RWPE1 (cell line): ENCODE measurements around the gene VPS13D.

Experiments
- CTCF ChIA-PET: fragments of 350-600 bp; sonication (Branson Sonifier 250); formaldehyde crosslinking; extraction: SDS; loops from one replicate; lab custom pipeline; 2021; lab: Yijun Ruan, JAX
- POLR2A ChIA-PET: fragments of 400-600 bp; formaldehyde crosslinking; extraction: SDS; loops from one replicate; lab custom pipeline; 2020; ENCODE audit warnings: antibody characterized with exemption; ENCODE audit not compliant: low non-redundant PET; lab: Yijun Ruan, JAX
- DNase-seq: peaks from one replicate; pipeline ENCODE4 v3.0.0; 2012; ENCODE audit warnings: low spot score
- H3K27ac ChIP-seq: fragments of 450-650 bp; 2 replicates; pipeline ENCODE4 v1.5.1; 2017
- TF ChIP-seq, protein P1 (sequence below): fragments of 450-650 bp; conservative IDR thresholded peaks from 2 replicates; pipeline ENCODE4 v1.5.1; 2017; ENCODE audit warnings: low read depth, mild to moderate bottlenecking

The VPS13D gene

DNA sequence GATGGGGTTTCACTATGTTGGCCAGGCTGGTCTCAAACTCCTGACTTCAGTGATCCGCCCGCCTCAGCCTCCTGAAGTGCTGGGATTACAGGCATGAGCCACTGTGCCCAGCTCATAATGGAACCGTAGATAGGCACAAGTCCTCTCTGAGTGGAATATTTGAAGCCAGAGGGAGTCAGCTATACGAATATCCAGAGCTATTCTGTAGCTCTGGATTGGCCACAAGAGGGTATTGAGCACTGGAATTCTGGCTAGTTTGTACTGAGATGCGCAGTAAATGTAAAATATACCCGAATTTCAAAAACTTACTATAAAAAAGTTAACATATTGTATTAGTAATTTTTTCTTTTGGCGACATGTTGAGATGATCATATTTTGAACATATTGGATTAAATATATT lies 851 bp upstream of the VPS13D start:
- no peak overlapping the region for H3K27ac ChIP-seq
- TF ChIP-seq, protein P1, sequence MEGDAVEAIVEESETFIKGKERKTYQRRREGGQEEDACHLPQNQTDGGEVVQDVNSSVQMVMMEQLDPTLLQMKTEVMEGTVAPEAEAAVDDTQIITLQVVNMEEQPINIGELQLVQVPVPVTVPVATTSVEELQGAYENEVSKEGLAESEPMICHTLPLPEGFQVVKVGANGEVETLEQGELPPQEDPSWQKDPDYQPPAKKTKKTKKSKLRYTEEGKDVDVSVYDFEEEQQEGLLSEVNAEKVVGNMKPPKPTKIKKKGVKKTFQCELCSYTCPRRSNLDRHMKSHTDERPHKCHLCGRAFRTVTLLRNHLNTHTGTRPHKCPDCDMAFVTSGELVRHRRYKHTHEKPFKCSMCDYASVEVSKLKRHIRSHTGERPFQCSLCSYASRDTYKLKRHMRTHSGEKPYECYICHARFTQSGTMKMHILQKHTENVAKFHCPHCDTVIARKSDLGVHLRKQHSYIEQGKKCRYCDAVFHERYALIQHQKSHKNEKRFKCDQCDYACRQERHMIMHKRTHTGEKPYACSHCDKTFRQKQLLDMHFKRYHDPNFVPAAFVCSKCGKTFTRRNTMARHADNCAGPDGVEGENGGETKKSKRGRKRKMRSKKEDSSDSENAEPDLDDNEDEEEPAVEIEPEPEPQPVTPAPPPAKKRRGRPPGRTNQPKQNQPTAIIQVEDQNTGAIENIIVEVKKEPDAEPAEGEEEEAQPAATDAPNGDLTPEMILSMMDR: no peak
- no peak for DNase-seq
- POLR2A ChIA-PET: no interaction called here
- CTCF ChIA-PET: interaction anchor here (0.6 to 1.1 kb wide), 6 partner anchors 14 to 386 kb away, joined by 3 to 6 read pairs (median 4); no protein-coding TSS in a partner anchor

DNA sequence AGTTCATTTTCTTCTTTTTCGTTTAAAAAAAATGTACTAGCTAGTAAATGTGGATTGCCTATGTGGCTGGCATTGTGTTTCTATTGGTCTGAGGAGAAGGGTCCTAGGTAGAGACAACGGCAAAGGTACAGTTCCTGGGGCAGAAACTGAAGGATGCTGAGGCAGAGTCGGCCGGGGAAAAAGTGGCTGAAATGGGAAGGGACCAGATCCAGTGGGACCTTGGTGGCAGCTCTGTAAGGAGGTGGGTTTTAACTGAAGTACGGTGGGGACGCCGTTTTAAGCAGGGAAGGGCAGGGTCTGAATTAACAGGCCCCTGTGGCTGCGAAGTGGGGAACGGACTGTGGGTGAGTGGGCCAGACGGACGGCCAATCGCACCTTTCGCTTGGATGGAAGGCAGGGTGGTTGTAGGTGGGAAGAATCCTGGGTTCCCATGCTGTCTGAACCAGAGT lies 420 bp upstream of the VPS13D start:
- H3K27ac ChIP-seq: peak overlapping the region; percentile 94; the same call in 1 of the 2 replicates
- TF ChIP-seq, protein P1: no peak
- DNase-seq: no peak
- ChIA-PET CTCF (interaction anchor here (0.7 to 1.1 kb wide), 5 partner anchors 15 to 370 kb away, joined by 3 to 6 read pairs (median 4); no protein-coding TSS in a partner anchor), POLR2A (no interaction called here)

GRCh38 chr1:12230549-12231275 lies 882 bp downstream of the VPS13D start:
- TF ChIP-seq, protein P1: no peak
- ChIA-PET POLR2A (no interaction called here), CTCF (interaction anchor here (1.0 kb wide), 1 partner anchor 159 kb away, joined by 5 read pairs; no protein-coding TSS in a partner anchor)
- DNase-seq: no peak
- peak overlapping the region; percentile 94 for H3K27ac ChIP-seq

GRCh38 chr1:12231276-12231595 lies 1.4 kb downstream of the VPS13D start:
- POLR2A ChIA-PET: no interaction called here

GRCh38 chr1:12232221-12232620 lies 2.4 kb downstream of the VPS13D start:
- DNase-seq: peak; percentile 93
- ChIA-PET CTCF (interaction anchor here (0.6 kb wide), 1 partner anchor 85 kb away, joined by 3 read pairs; no protein-coding TSS in a partner anchor), POLR2A (no interaction called here)
- peak overlapping the region; percentile 94 for H3K27ac ChIP-seq
- TF ChIP-seq, protein P1: no peak

More at GRCh38 chr1:12231276-12231595, 1.4 kb downstream of the VPS13D start:
- DNase-seq: peak; percentile 36
- TF ChIP-seq, protein P1: no peak
- CTCF ChIA-PET: interaction anchor here (1.0 kb wide), 1 partner anchor 160 kb away, joined by 5 read pairs; no protein-coding TSS in a partner anchor
- peak overlapping the region; percentile 94 for H3K27ac ChIP-seq

DNA sequence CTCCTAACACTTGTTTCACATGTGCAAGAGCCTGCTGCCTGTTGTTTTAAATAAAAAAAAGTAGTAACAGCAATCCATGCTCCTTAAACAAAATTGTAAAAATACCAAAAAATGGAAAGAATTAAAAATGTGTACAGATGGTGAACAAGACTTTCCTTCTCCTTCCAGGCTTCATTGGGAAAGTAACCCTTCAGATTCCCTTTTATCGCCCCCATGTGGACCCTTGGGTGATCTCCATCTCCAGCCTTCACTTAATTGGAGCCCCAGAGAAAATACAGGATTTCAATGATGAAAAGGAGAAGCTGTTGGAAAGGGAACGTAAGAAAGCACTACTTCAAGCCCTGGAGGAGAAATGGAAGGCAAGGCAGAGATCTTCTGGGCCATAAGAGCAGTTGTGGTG lies 14.2 kb downstream of the VPS13D start:
- ChIA-PET CTCF (interaction anchor here (0.6 to 0.8 kb wide), 2 partner anchors 95 to 331 kb away, joined by 3 to 4 read pairs; no protein-coding TSS in a partner anchor), POLR2A (no interaction called here)
- DNase-seq: peak; percentile 13
- H3K27ac ChIP-seq: no peak overlapping the region
- TF ChIP-seq, protein P1: no peak; the same call in 1 of the 2 replicates
